WI38 (cell line): ENCODE results near the gene RNF144B.

Experiments
- H3K4me3 ChIP-seq: 2 replicates; pipeline ENCODE4 v1.5.1; 2011; ENCODE audit warnings: low read depth, mild to moderate bottlenecking, control low read depth, low read length
- TF ChIP-seq, protein P1 (sequence below): IDR thresholded peaks from 2 replicates; pipeline ENCODE4 v1.5.1; 2012; ENCODE audit warnings: low read depth, mild to moderate bottlenecking, control low read depth, low read length

The RNF144B gene

DNA sequence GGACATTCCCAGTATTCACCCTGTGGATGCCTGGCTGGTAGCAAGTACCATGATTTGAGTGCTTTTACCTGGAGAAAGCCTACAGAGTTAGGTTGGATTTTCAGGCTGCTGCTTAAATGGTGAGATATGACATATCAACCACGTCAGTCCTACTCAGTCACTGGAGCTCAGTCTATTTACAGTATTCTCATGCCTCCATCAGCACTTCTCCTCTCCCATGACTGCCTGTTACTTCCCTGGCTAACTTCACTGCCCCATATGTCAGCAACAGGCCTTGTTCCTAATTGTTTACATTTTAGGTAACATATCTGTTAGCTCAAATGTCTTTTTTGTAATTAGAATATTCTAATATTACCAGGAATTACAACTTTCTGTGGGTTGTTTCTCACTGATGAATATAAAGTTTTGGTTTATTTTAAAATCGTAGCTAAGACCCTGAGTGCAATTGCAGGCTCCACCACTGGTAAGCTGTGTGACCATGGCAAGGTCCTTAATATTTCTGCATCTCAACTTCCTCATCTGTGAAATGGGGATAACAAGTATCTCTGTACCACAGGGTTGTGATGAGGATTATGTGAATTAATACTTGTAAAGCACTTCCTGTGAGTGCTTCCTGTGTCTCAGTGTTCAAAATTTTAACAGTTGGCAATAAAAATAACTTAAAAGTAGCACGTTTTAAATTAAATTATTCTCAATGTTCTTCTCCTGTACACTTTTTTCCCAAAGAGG lies 54.3 kb downstream of the RNF144B start:
- TF ChIP-seq, protein P1, sequence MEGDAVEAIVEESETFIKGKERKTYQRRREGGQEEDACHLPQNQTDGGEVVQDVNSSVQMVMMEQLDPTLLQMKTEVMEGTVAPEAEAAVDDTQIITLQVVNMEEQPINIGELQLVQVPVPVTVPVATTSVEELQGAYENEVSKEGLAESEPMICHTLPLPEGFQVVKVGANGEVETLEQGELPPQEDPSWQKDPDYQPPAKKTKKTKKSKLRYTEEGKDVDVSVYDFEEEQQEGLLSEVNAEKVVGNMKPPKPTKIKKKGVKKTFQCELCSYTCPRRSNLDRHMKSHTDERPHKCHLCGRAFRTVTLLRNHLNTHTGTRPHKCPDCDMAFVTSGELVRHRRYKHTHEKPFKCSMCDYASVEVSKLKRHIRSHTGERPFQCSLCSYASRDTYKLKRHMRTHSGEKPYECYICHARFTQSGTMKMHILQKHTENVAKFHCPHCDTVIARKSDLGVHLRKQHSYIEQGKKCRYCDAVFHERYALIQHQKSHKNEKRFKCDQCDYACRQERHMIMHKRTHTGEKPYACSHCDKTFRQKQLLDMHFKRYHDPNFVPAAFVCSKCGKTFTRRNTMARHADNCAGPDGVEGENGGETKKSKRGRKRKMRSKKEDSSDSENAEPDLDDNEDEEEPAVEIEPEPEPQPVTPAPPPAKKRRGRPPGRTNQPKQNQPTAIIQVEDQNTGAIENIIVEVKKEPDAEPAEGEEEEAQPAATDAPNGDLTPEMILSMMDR, result no peak
- H3K4me3 ChIP-seq, result no peak overlapping the region

DNA sequence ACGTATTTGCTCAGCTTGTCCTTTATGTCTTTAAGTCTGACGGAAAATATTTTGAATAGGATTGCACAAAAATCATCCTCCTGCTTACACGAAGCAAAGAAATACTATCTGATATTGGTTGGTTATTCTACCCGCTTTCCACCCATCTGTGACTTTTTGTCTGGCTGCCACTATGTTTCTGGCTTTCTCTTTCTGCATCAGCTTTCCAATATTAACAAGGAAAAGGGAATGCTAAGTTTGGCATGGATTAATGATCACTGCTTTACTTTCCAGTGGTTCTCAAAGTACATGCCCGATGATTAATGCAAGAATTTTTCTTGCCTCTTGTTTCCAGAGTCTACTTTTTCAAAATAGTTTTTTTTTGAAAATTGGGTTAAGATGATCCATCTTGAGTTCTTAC lies 57.0 kb downstream of the RNF144B start:
- TF ChIP-seq, protein P1, result no peak
- H3K4me3 ChIP-seq, result no peak overlapping the region

DNA sequence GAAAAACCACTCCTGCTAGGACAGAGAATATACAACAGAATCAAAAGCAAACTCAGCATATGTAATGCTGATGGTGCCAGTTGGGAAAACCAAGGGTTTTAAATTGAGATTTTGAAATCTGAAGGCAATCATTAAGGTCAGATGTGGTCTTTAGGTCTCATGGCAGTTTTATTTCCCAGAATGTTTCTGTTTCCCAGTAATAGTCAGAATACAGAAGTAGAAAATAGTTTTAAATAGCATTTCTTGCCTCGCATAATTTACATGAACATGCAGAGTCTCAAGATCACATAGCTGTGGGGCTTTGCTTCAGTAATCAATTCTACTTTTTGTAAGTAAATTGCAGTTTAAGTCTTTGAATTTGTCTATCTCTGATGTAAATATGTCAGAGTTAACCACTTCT lies 58.1 kb downstream of the RNF144B start:
- no peak overlapping the region for H3K4me3 ChIP-seq
- TF ChIP-seq, protein P1, result no peak

DNA sequence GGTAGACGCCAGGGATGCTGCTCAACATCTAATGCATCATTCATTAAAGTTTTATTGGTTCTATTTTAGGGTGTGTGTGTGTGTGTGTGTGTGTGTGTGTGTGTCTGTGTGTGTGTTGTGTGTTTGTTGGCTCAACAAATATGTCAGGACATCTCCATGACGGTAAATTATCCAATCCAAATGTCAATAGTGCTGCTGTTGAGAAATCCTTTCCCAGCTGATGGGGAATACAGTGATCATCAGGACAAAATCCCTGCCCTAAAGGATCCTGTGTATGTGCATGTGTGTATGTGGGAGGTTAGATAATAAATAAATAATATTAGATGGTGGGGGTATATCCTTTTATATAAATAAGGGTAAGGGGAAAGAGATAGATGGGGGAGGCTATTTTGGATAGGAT lies 59.6 kb downstream of the RNF144B start:
- H3K4me3 ChIP-seq, result no peak overlapping the region
- TF ChIP-seq, protein P1, result no peak

DNA sequence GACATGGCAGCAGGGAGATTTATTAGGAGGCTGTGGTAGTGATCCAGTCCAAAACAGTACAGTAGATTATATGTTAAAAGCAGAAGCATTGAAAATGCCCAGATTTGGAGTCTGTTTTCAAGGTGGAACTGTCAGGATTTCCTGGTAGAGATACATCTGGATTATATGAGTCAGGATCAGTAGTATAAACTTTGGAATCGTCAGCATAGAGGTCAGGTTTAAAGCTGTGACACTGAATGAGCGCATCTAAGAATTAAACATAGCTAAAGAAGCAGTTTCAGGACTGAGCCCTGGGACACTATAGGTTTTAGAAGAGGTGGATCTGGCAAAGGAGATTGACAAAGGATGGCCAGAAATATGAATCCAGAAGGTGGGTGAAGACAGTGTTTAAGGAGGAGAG lies 60.4 kb downstream of the RNF144B start:
- TF ChIP-seq, protein P1, result no peak
- H3K4me3 ChIP-seq, result no peak overlapping the region

DNA sequence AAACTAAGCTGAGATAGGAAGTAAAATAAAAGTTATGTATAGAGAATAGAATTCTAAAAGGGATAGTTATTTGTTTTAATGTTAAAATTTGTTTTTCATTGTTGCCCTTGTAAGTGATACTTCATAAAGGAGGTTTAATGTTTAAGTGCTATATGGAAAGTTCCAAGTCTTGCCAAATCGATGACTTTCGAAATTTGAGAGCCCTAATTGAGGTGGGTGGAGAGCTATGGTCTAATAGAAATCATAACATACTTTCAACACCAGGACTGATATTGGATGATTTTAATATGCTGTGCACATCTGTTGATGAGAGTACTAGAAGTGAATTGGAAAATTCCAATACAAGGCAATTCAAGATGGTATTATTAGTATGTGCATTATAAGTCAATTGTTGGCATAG lies 64.6 kb downstream of the RNF144B start:
- no peak overlapping the region for H3K4me3 ChIP-seq
- TF ChIP-seq, protein P1, result no peak

DNA sequence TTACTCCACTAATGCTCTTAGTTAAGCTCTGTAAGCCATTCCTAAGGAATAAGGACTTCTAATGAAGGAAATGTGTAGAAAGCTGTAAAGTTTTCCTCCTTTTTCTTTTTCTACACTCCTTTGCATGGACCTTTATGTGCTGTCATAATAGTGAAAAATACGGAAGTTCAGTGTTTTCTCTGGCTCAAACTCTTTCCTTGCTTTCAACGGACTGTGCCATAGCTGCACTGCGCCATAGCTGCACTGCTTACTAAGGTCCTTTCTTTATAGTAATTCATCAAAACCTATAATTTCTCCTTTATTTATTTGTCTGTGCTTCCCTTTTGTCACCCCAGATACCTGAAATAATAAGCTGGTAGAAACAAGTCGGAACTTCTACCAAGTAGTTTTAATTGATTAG lies 67.3 kb downstream of the RNF144B start:
- TF ChIP-seq, protein P1, result no peak
- no peak overlapping the region for H3K4me3 ChIP-seq
